ENCODE measurements around the gene SCUBE1. TPM values are rescaled to one million over a fixed set of nuclear protein-coding genes. Genes with fewer than 3 reads are reported as not detected.

Gene SCUBE1
- total and polyA plus RNA-seq, 10 of the 15 experiments (the other 5 are each of a cell fraction or from before 2014, with no cell fraction given), result not detected

DNA sequence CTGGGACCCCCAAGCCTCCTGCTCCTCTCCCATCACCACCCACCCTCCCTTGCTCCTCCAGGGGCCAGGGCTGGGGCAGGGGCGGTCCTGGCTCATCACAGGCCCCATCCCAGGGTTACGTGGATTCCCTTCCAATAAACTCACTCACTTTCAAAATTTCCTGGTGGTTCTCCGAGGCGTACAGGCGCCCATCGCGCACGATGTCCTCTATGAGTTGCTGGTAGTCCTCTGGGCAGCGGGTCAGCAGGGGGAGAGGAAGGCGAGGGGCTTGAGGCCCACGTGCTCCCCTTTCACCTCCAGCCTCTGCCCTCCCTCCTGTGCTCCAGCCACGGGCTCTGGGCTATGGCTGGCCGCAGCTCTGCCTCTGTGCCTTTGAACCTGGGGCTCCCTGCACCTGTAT lies 135.8 kb downstream of the SCUBE1 start (continued):
- TF ChIP-seq, protein P1, sequence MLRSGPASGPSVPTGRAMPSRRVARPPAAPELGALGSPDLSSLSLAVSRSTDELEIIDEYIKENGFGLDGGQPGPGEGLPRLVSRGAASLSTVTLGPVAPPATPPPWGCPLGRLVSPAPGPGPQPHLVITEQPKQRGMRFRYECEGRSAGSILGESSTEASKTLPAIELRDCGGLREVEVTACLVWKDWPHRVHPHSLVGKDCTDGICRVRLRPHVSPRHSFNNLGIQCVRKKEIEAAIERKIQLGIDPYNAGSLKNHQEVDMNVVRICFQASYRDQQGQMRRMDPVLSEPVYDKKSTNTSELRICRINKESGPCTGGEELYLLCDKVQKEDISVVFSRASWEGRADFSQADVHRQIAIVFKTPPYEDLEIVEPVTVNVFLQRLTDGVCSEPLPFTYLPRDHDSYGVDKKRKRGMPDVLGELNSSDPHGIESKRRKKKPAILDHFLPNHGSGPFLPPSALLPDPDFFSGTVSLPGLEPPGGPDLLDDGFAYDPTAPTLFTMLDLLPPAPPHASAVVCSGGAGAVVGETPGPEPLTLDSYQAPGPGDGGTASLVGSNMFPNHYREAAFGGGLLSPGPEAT (IDR thresholded peaks at IDR 0.05; ENCODE audit: low read depth), result no peak
- TF ChIP-seq DPF2 (IDR thresholded peaks at IDR 0.05), result no peak
- TF ChIP-seq BHLHE40 (IDR thresholded peaks at IDR 0.05; ENCODE audit: borderline replicate concordance in 1 of 2, low read depth in 2 of 2, low read length in 1 of 2), result no peak
- no peak for TF ChIP-seq ZNF622 (IDR thresholded peaks at IDR 0.05)
- TF ChIP-seq RCOR1 (conservative IDR thresholded peaks at IDR 0.05; ENCODE audit: low read depth, low read length), result no peak
- no peak for TF ChIP-seq CEBPB (IDR thresholded peaks at IDR 0.05; ENCODE audit: borderline replicate concordance in 1 of 2, low read depth in 2 of 2, low read length in 2 of 2)
- no peak for TF ChIP-seq IRF5 (IDR thresholded peaks at IDR 0.05; ENCODE audit: borderline replicate concordance)
- no peak for TF ChIP-seq SKIL (IDR thresholded peaks at IDR 0.05; ENCODE audit: low read depth, poor library complexity, severe bottlenecking)
- TF ChIP-seq MYB (IDR thresholded peaks at IDR 0.05; ENCODE audit: borderline replicate concordance, low read depth, low read length), result no peak
- TF ChIP-seq CBFB (IDR thresholded peaks at IDR 0.05; ENCODE audit: low read depth), result no peak

All from GM12878 (cell line).